ENCODE measurements around the gene TOP1.

DNA sequence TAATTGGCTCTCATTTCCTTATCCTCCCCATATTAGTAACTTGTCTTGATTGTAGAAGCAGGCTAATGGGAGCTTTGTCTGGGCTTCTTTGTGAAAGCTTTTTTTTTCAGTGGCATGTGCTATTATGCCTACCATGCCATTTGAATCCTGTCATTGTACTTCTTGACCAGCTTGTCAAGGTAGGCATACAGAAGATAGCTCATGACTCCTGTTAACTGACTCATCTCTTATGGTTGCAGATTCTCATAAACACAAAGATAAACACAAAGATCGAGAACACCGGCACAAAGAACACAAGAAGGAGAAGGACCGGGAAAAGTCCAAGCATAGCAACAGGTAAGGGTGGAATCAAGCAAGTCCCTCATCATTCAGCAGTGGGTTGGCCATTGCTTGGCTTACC, 32.5 kb downstream of the TOP1 start:
- TF ChIP-seq, protein P1, sequence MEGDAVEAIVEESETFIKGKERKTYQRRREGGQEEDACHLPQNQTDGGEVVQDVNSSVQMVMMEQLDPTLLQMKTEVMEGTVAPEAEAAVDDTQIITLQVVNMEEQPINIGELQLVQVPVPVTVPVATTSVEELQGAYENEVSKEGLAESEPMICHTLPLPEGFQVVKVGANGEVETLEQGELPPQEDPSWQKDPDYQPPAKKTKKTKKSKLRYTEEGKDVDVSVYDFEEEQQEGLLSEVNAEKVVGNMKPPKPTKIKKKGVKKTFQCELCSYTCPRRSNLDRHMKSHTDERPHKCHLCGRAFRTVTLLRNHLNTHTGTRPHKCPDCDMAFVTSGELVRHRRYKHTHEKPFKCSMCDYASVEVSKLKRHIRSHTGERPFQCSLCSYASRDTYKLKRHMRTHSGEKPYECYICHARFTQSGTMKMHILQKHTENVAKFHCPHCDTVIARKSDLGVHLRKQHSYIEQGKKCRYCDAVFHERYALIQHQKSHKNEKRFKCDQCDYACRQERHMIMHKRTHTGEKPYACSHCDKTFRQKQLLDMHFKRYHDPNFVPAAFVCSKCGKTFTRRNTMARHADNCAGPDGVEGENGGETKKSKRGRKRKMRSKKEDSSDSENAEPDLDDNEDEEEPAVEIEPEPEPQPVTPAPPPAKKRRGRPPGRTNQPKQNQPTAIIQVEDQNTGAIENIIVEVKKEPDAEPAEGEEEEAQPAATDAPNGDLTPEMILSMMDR (IDR thresholded peaks at IDR 0.05; ENCODE audit: borderline replicate concordance, extremely low read depth, low read length, poor library complexity, severe bottlenecking) = no peak
- TF ChIP-seq EZH2 (IDR thresholded peaks at IDR 0.05; ENCODE audit: borderline replicate concordance, low read depth, low read length, severe bottlenecking) = no peak
